Stromal cell of bone marrow (primary cell): ENCODE results near the gene MTREX.

Experiments used
- DNase-seq: peaks from one replicate; pipeline ENCODE4 v3.0.0-alpha.2; 2012; ENCODE audit warnings: low read depth

MTREX gene

GRCh38 chr5:55383254-55383653 lies 75.5 kb downstream of the MTREX start:
- DNase-seq, result no peak

GRCh38 chr5:55384072-55384471 lies 76.3 kb downstream of the MTREX start:
- no peak for DNase-seq

- no peak for DNase-seq
Observed at GRCh38 chr5:55385227-55385626, 77.4 kb downstream of the MTREX start.

- no peak for DNase-seq
Observed at GRCh38 chr5:55385846-55386245, 78.1 kb downstream of the MTREX start.

- no peak for DNase-seq
Observed at GRCh38 chr5:55386356-55386755, 78.6 kb downstream of the MTREX start.

DNA sequence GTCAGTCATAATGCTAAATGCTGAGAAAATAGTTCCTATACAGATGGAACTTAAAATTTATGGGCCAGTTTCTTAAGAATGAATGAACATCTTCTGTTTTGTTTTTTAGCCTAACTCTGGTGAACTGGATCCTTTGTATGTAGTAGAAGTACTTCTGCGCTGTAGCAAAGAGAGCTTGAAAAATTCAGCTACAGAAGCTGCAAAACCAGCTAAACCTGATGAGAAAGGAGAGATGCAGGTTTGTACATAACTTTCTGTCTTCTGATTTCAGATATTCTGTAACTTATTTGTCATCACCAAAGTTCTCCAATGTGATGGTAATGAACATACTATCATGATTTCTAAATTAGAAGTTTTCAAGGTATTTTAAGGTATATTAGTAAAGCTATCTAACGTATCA lies 80.1 kb downstream of the MTREX start:
- DNase-seq, result no peak

GRCh38 chr5:55391707-55392106 lies 83.9 kb downstream of the MTREX start:
- no peak for DNase-seq

DNA sequence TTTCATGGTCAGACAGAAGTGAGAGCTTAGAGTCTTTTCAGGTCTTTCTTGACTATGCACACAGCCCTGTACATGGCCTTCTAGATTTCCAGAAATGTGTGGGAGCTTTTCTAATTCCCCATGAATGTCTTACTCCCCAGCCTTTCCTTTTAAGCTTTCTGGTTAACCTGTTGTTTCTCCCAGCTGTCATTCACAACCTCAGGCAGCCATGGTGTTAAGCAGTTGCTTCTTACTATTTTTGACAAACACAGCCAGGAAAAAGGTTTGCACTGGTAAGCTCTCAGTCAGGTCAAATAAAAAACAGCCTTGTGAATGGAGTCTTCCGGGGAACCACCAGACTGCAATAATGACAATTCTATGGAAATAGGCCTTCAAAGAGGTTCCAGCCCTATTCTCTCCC lies 84.9 kb downstream of the MTREX start:
- no peak for DNase-seq

GRCh38 chr5:55393501-55394175 lies 85.8 kb downstream of the MTREX start:
- no peak for DNase-seq

DNA sequence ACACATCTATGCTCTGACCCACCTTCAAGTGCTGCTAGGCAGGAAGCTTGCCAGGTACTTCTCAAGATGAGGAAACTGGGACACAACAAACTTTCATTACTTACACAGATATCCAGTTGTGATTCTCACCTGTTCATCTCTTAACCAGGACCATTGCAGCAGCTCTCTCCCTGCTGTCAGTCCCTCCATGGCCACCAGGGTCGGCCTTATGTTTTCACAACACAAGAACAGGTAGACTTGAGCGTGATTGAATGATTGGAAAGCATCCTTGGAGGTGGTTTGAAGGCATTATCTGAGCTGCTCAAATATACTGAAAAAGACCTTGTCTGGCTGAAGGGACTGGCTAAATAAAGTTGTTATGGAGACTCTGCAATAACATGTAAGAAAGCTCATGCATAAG lies 94.4 kb downstream of the MTREX start:
- DNase-seq, result no peak

DNA sequence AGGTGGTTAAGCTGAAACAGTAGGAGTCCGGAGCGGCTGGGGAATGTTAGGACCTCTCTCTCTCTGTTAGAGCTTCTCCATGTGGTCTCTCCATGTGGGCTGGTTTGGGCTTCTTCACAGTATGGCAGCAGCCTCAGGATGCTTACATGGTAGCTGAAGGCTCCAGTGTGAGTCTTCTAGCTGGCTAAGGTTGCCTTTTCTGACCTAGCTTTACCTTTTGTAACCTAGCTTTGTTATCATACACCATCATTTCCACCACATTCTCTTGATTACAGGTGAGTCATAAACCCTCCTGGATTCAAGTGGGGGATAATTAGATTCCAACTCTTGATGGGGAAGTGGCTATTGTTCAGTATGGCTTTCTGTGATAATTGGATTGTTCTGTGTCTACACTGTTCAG lies 98.5 kb downstream of the MTREX start:
- no peak for DNase-seq

DNA sequence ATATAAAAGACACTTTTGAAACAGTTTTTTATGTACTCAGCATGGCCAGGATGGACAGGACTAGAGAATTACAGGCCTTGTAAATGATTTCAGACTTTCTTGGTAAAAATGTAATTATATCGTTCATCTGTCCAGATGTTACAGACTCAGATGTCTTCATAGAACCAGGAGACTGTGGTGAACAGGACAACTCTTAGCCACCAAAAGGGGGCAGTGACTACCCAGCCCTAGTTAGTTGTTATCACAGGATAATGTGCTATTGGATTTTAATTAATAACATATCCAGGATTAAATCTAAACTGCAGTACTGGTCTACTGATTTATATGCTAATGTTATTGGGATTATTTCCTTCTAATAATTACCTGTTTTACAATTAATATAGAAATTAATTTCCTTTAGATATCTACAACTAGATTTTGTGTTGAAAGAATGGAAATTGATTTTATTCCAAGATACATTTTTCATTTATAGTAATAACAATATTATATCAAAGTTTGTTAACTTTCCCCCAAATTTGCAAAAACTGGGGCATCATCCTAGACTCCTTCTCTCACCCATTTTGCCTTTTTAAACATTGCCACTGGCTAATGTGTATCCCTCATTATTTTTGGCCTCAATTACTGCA lies 99.4 kb downstream of the MTREX start:
- DNase-seq, result peak; percentile 50

DNA sequence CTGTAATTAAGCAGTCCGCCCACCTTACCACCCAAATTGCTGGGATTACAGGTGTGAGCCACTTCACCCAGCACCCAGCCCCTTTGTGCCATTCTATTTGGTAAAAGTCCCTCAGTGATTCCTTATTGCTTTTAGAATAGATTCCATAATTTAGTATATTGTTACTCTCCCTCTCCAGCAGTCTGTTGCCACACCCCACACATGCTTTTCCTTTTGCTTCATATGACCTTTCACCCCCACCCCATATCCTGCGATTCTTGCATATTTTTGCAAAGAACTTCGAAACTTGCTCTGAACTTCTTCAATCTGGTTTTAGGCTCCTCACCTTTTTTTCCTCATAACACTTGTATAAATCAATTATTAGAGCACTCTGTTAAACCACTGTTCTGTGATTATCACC lies 100.2 kb downstream of the MTREX start:
- DNase-seq, result no peak

- DNase-seq, result no peak
Observed at GRCh38 chr5:55409775-55410174, 102.0 kb downstream of the MTREX start.

- DNase-seq, result no peak
Observed at GRCh38 chr5:55410845-55411244, 103.1 kb downstream of the MTREX start.

DNA sequence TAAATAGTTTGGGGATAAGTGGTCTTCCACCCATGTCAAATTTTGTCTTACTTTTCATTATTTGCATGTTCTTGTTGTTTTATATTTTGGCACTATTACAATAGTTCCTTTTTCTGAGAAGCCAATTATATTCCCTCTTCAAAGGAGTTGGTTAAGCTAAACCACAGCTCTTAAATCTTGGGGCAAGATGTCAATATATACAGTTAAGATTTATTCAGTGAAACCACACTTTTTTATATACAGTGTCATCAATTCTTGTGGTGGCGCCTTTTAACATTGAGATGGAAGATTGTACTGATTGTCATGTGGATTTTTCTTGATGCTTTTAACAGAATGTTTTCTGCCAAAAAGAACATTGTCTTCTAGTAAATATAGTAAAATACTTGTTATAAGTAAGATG lies 104.1 kb downstream of the MTREX start:
- no peak for DNase-seq

- DNase-seq, result no peak
Observed at GRCh38 chr5:55413644-55414043, 105.9 kb downstream of the MTREX start.

GRCh38 chr5:55415071-55415470 lies 107.3 kb downstream of the MTREX start:
- no peak for DNase-seq

DNA sequence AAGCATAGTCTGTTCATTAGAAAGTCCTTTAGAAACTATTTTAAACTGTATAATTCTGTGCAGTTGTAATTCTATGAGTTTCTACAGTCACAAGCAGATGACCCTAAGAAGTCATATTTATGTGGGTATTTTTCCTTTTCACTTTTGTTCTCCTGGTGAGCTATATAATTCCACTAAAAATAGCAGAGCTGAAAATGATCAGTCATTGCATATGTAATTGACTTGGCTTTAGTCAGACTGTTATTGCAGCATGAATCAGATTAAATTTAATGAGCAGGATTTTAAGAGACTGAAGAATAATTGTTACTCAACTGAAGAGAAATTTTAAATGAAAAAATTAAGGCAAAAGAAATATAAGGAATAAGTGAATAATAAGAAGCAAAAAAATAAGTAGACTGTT lies 108.5 kb downstream of the MTREX start:
- peak; percentile 36 for DNase-seq

DNA sequence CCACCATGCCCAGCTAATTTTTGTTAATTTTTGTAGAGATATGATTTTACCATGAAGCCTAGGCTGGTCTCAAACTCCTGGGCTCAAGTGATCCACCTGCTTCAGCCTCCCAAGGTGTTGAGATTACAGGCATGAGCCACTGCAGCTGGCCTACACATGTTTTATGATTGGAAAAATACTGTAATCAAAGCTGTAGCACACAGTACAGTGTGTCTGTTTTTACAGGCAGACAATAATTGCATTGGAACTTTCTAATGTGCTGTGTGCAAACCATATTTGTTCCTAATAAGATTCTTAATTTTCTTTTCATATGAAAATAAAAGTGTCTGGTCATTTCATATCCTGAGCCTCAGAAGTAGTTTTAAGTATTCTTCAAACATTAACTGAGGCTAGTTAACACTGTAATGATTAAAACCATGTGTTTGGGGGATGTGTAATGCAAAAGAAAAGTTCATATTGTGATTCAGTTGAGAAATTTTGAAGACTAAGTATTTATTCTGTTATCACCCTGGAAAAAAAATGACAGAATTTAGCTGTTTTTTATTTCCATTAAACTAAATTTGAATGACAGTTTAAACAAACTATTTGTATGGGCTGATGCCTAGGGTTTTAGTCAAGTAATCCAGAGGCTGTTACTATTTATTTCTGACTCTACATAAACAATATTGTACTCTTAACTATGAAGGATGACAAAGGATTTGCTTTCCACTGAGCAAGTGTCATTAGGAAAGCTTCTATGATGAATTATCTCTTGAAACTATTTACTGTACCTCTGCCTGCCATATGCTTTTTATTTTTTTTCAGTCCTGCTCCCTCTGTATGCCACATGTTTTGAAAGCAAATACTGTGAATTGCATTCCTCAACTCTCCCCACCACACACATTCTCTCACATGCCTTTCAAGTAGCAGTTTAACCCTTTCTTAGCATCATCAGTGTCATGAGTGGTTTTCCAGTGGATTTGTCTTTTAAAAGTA lies 111.5 kb downstream of the MTREX start:
- no peak for DNase-seq

DNA sequence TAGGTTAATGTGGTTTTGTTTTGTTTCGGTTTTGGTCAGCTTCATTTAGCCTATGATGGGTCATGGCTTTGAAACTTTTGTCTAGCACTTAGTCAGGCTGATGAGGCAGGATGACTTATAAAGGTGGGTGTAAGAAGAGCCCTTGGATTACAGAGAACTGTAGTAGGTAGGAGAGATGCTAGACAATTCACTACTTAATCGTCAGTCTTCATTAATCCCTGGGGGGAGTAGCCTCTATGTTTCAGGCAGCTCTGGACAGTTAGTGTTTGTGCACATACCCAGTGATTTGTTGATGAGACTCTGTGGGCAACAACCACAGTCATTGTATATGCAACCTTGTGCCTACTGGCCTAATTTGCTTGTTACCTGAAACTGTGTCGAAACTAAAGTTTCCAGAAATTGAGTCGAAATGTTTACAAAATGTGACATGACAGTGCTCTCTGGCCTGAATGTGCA lies 113.3 kb downstream of the MTREX start:
- DNase-seq, result no peak

DNA sequence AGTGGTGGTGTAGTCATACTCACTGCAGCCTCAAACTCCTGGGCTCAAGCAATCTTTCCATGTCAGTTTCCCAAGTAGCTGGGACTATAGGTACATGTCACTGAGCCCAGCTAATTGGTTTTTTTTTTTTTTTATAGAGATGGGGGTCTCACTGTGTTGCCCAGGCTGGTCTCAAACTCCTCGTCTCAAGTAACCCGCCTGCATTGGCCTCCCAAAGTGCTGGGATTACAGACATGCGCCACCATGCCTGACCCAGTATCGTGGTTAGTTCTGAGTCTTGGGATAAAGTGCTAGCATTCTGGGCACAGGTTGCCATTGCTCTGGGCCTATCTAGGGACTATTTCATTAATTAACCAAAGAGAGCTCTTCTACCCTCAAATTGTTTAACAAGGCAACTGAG lies 118.7 kb downstream of the MTREX start:
- no peak for DNase-seq

GRCh38 chr5:55427157-55427556 lies 119.4 kb downstream of the MTREX start:
- DNase-seq, result peak; percentile 20
